Measurements from ENCODE around the gene KLHL30. TPM values are rescaled to one million over a fixed set of nuclear protein-coding genes. Genes with fewer than 3 reads are reported as not detected.
A peak's percentile ranks its signal among the peaks of the same experiment; 100 is the strongest.

Gene KLHL30
- total RNA-seq, 1 donor from 2014 or later = 0.71 TPM

GRCh38 chr2:238128534-238129001, 9.9 kb upstream of the KLHL30 start:
- no peaks in the 10 kb centered on the region for H3K27me3 ChIP-seq (ENCODE audit: low read depth)
- no peaks in the 10 kb centered on the region for H3K9me3 ChIP-seq
- no peak overlapping the region for H3K4me3 ChIP-seq
- no peak for TF ChIP-seq CTCF (IDR thresholded peaks at IDR 0.05)
- no peak overlapping the region for H3K27ac ChIP-seq
- intact Hi-C loops (cut with DNase I) = no loop called here
- DNase-seq = peak; percentile 37
- no peak for ATAC-seq
- no peaks in the 10 kb centered on the region for H3K4me1 ChIP-seq
- H3K36me3 ChIP-seq = no peaks in the 10 kb centered on the region

GRCh38 chr2:238129166-238130010, 9.1 kb upstream of the KLHL30 start:
- no peak for TF ChIP-seq CTCF (IDR thresholded peaks at IDR 0.05)
- Histone ChIP-seq H3K27ac (no peak overlapping the region), H3K27me3 (ENCODE audit: low read depth) (no peaks in the 10 kb centered on the region), H3K4me3 (no peak overlapping the region), H3K36me3 (no peaks in the 10 kb centered on the region), H3K4me1 (no peaks in the 10 kb centered on the region), H3K9me3 (no peaks in the 10 kb centered on the region)
- peak; percentile 28 for DNase-seq
- ATAC-seq = no peak
- intact Hi-C loops (cut with DNase I) = no loop called here

- no peak for TF ChIP-seq CTCF (IDR thresholded peaks at IDR 0.05)
- no peaks in the 10 kb centered on the region for H3K4me1 ChIP-seq
- no peak overlapping the region for H3K27ac ChIP-seq
- no peak overlapping the region for H3K4me3 ChIP-seq
- intact Hi-C loops (cut with DNase I) = no loop called here
- H3K36me3 ChIP-seq = no peaks in the 10 kb centered on the region
- ATAC-seq = no peak
- no peaks in the 10 kb centered on the region for H3K9me3 ChIP-seq
- H3K27me3 ChIP-seq (ENCODE audit: low read depth) = no peaks in the 10 kb centered on the region
- DNase-seq = peak; percentile 41
These were observed 8.3 kb upstream of the KLHL30 start for GRCh38 chr2:238130111-238130695.

- H3K4me3 ChIP-seq = no peak overlapping the region
- H3K27ac ChIP-seq = no peak overlapping the region
- no peaks in the 10 kb centered on the region for H3K4me1 ChIP-seq
- H3K27me3 ChIP-seq (ENCODE audit: low read depth) = no peaks in the 10 kb centered on the region
- H3K36me3 ChIP-seq = no peaks in the 10 kb centered on the region
- no peak for TF ChIP-seq CTCF (IDR thresholded peaks at IDR 0.05)
- no peaks in the 10 kb centered on the region for H3K9me3 ChIP-seq
- ATAC-seq = no peak
- peak; percentile 36 for DNase-seq
- intact Hi-C loops (cut with DNase I) = no loop called here
These were observed 7.5 kb upstream of the KLHL30 start for GRCh38 chr2:238130696-238131628.

- Histone ChIP-seq H3K27me3 (ENCODE audit: low read depth) (no peaks in the 10 kb centered on the region), H3K27ac (no peak overlapping the region), H3K9me3 (no peaks in the 10 kb centered on the region), H3K4me1 (no peaks in the 10 kb centered on the region), H3K4me3 (no peak overlapping the region), H3K36me3 (no peaks in the 10 kb centered on the region)
- DNase-seq = peak; percentile 20
- TF ChIP-seq CTCF (IDR thresholded peaks at IDR 0.05) = no peak
- intact Hi-C loops (cut with DNase I) = no loop called here
- ATAC-seq = no peak
These were observed 6.6 kb upstream of the KLHL30 start for GRCh38 chr2:238131761-238132462.
